Pons (tissue), 1 donor: ENCODE measurements around the gene HMG20B.
"Not testable (repeated sequence)": the region's sequence is repeated elsewhere in the genome, so short reads cannot be mapped to it uniquely, and the experiment has no call there.

ENCODE experiments used
- DNase-seq: peaks from one replicate; pipeline ENCODE4 v3.0.0-alpha.2; 2016; ENCODE audit warnings: low spot score

Gene HMG20B

GRCh38 chr19:3584036-3584802 is 11.5 kb downstream of the HMG20B start:
- DNase-seq, result not testable (repeated sequence)

- DNase-seq, result no peak
These were observed 12.8 kb downstream of the HMG20B start, which contains the start of gene GIPC3 for GRCh38 chr19:3585301-3586126. GIPC3 (plus strand) TSS chr19:3585478; CDS start chr19:3585598, 120 bp downstream.

GRCh38 chr19:3586127-3586626 is 13.4 kb downstream of the HMG20B start:
- DNase-seq, result no peak

GRCh38 chr19:3586707-3587346 is 14.1 kb downstream of the HMG20B start:
- DNase-seq, result no peak

- no peak for DNase-seq
These were observed 16.7 kb downstream of the HMG20B start for GRCh38 chr19:3589439-3589838.

- DNase-seq, result no peak
These were observed 17.2 kb downstream of the HMG20B start for GRCh38 chr19:3589949-3590348.

GRCh38 chr19:3590991-3591659 is 18.4 kb downstream of the HMG20B start:
- DNase-seq, result no peak

GRCh38 chr19:3591876-3592613 is 19.3 kb downstream of the HMG20B start:
- DNase-seq, result no peak

- DNase-seq, result no peak
These were observed 20.4 kb downstream of the HMG20B start for GRCh38 chr19:3593156-3593555.

- no peak for DNase-seq
These were observed 22.8 kb downstream of the HMG20B start for GRCh38 chr19:3595521-3596061.

GRCh38 chr19:3599776-3600187 is 27.0 kb downstream of the HMG20B start:
- no peak for DNase-seq

GRCh38 chr19:3601021-3601420 is 28.3 kb downstream of the HMG20B start:
- no peak for DNase-seq

GRCh38 chr19:3603121-3603811 is 30.5 kb downstream of the HMG20B start:
- no peak for DNase-seq

GRCh38 chr19:3604227-3604986 is 31.7 kb downstream of the HMG20B start:
- DNase-seq, result no peak

GRCh38 chr19:3604987-3605343 is 32.2 kb downstream of the HMG20B start:
- no peak for DNase-seq

- DNase-seq, result no peak
These were observed 32.6 kb downstream of the HMG20B start for GRCh38 chr19:3605361-3605760.

GRCh38 chr19:3605770-3606169 is 33.0 kb downstream of the HMG20B start:
- no peak for DNase-seq

GRCh38 chr19:3606174-3606689 is 33.5 kb downstream of the HMG20B start:
- no peak for DNase-seq

GRCh38 chr19:3606690-3607289 is 34.0 kb downstream of the HMG20B start, which contains the start of gene TBXA2R:
TBXA2R (minus strand) TSS chr19:3606875; CDS start chr19:3600634, 6,241 bp downstream.
- DNase-seq, result no peak
